Activated naive CD4-positive, alpha-beta T cell (primary cell): ENCODE data around the gene DAZ1.
"Not testable (repeated sequence)": the region's sequence is repeated elsewhere in the genome, so short reads cannot be mapped to it uniquely, and the experiment has no call there.

Experiments used
- DNase-seq, 4 experiments: peaks; one replicate each; lab custom pipeline; 2025; lab: John Stamatoyannopoulos, UW

The DAZ1 gene

DNA sequence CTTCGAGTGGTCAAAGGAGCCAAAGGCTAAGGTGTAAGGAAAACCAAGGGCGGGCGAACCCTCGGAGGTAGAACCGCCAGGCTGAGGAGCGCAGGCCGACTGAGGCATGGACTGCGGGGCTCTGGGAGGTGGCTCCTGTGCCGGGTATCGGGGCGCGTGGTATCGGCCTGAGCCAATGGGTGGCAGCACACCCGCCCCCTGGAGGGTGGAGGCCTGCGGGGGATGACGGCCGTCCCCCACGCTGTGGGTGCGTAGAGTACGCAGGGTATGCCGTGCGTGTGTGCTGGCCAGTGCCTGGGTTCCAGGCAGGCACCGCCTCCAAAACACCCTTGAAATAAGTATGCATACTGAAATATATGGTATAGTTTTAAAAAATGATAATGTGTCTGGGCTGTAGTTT lies at the start of gene DAZ1:
TSS of gene DAZ1 (minus strand) at position 101 of the 400 bp plus-strand sequence. CDS start 208 bp downstream, outside the sequence.
- not testable (repeated sequence) for DNase-seq

GRCh38 chrY:23219233-23219632 lies 20.4 kb upstream of the DAZ1 start, which contains the start of gene DAZ2:
Gene DAZ2, plus strand, starts transcription at chrY:23219533. Its CDS starts 208 bp downstream, at chrY:23219741.
- not testable (repeated sequence) for DNase-seq

GRCh38 chrY:23210681-23211080 lies 11.9 kb upstream of the DAZ1 start:
- not testable (repeated sequence) for DNase-seq

DNA sequence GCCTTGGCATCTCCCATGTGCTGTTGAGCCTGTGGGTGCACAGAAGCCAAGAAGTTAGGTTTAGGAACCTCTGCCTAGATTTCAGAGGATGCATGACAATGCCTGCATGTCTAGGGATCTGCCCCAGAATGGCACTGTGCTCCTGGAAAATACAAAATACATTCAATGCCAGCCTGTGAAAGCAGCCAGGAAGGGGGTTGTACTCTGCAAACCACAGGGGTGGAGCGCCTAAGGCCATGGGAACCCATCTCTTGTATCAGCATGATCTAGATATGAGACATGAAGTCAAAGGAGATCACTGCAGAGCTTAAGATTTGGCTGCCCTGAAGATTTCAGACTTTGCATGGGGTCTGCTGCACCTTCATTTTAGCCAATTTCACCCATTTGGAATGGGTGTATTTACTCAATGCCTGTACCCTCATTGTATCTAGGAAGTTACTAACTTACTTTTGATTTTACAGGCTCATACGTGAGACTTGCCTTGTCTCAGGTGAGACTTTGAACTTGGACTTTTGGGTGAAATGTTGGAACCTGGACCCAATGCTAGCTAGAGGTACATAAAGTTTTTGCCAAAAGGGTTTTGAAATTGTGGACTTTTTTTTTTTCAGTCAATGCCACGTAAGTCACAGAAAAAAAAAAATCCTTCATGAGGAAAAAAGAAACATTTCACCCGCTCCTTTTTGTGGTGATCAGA lies 11.1 kb upstream of the DAZ1 start:
- DNase-seq = not testable (repeated sequence)

GRCh38 chrY:23207455-23207854 lies 8.6 kb upstream of the DAZ1 start:
- not testable (repeated sequence) for DNase-seq
